ENCODE results near the gene MYRIP.
"Not testable (repeated sequence)": the region's sequence is repeated elsewhere in the genome, so short reads cannot be mapped to it uniquely, and the experiment has no call there.

Gene MYRIP

GRCh38 chr3:40243056-40243455 lies 433.6 kb downstream of the MYRIP start:
- DNase-seq: no peak

- DNase-seq: no peak
Observed at GRCh38 chr3:40247714-40248454, 438.5 kb downstream of the MYRIP start.

GRCh38 chr3:40248591-40248990 lies 439.2 kb downstream of the MYRIP start:
- DNase-seq: no peak

DNA sequence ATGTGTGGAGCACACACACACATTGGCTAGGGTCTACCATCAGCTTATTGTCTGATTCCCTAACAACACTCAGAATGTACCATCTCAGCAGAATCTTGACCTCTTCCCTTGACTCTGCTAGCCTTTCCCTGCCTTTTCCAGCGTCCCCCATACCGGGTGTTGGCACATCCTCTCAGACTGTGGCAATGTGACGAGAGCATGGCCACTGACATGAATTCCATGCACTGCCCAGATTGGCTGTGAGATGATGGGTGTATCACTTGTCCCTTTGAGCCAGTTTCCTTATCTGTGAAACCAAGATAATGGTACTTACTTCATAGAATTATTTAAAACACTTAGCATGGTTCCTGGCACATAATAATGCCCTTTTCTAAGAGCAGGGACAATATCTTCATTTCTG lies 439.8 kb downstream of the MYRIP start:
- DNase-seq: no peak

DNA sequence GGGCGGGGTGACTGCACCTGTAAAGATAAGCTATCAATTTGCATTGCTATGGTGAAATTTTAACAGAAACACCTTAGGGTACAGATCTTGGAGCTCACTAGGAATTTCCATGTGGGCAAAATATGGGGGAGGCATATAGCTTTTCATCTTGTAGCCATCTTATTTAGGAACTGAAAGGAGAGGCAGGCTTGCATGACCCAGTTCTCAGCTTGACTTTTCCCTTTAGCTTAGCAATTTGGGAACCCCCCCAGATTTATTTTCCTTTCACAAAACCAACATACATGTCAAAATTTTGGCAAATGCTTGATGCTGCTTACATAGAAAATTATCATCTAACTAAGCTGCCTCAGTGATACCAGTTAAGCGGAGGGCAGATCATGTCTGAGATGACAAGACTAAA lies 445.1 kb downstream of the MYRIP start:
- DNase-seq: no peak

DNA sequence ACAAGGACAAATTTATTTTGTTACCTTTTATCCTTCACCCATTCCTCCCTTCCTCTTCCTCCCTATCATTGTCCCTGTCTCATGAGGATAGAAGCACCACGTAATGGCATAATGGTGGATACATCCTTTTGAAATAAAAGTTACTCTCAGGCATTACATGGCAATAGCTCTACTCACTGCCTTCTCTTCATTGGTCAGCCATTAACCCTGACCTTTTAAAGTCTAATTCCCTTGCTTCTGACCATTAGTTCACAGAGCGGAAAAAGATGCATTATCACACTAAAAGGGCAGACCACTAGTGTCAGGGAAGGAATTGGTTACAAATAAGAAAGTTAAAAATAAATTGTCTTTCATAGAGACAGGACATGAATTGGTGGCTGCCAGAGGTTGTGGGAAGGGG lies 445.5 kb downstream of the MYRIP start:
- no peak for DNase-seq

DNA sequence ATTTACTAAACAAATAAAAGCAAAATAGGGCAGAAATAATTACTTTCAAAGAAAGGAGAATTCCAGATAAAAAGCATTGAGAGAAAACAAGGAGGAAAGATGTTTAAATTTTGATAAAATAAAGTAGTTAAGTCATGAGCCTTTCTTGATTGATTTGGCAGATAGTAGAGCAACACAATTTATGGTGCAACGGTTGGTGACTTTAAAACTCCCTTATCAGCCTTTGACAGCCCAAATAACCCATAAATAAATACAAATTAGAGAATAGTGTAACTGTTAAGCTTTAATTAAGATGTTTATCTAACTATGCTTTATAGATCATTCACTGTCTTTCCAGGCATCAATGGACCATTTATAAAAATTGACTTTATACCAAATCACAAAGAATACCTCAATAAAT lies 446.1 kb downstream of the MYRIP start:
- no peak for DNase-seq

DNA sequence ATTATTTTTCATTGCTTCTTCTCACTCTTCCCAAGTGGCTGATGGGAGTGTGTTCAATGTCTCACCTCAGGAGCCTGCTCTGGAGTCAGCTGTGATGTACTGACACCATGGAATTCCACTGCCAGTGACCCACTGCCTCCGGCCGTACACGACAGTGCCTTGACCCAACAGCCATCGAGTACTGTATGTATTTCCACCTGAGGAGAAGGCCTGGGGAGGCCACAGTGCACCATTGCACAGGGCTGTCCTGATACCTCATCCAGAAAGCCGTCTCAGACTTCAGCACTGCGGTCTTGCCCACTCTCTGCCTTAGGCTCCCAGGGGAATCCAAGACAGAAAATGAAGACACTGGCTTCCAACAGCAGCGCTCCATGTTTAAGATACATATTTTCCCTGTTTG lies 448.7 kb downstream of the MYRIP start:
- no peak for DNase-seq

DNA sequence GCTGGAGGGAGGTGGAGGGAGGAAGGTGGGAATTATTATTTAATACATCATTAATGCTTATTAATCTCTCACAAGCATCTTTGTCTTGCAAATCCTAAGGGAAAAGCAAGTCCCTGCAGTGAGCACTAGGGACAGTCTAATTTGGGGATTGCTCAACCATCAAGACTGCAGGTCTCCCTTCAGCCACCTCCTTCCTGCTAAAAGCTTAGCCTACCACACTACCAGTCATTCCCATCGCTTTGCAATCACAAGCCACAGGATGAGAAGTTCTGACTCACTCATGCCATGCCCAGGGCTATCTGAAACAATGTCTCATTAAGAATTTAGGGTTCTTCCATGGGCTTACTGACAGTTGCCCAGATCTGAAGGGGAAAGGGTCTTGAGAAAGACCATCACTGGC lies 449.1 kb downstream of the MYRIP start:
- no peak for DNase-seq

DNA sequence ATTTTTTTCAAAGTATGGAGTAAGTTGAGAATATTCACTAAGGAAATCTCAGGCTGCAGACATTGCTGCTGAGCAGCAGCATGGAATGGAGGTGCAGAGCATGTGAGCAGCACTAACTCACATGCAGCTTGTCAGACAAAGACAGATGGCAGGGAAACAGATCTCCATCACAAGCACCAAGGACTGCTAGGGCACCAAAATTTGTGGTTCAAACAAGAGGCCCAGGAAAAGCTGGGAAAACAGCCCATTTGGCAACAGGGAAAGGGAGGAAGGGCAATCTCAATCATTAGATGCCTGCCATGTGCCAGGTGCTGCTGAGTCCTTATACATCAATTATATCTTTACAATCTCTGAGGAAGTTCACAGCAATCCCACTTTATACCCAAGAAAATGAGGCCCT lies 452.9 kb downstream of the MYRIP start:
- DNase-seq: no peak

GRCh38 chr3:40264451-40264850 lies 455.0 kb downstream of the MYRIP start:
- DNase-seq: no peak

DNA sequence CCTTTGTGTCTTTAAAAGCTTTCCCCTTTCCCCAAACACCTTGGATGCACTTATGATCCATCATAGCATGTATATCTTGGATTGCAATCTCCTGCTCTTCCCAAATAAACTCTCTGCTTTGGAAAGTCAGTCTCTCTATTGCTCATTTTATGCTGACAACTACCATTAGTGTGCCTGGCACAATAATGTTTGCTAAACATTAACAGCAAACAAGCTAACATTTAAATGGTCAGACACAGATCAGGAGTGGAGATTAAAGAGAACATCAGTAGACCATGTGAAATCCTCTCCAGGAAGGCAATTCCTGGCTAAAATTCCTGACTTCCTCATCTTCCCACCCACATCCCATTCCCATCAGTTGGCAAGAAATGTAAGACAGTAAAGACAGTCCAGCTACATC lies 455.8 kb downstream of the MYRIP start:
- DNase-seq: no peak

DNA sequence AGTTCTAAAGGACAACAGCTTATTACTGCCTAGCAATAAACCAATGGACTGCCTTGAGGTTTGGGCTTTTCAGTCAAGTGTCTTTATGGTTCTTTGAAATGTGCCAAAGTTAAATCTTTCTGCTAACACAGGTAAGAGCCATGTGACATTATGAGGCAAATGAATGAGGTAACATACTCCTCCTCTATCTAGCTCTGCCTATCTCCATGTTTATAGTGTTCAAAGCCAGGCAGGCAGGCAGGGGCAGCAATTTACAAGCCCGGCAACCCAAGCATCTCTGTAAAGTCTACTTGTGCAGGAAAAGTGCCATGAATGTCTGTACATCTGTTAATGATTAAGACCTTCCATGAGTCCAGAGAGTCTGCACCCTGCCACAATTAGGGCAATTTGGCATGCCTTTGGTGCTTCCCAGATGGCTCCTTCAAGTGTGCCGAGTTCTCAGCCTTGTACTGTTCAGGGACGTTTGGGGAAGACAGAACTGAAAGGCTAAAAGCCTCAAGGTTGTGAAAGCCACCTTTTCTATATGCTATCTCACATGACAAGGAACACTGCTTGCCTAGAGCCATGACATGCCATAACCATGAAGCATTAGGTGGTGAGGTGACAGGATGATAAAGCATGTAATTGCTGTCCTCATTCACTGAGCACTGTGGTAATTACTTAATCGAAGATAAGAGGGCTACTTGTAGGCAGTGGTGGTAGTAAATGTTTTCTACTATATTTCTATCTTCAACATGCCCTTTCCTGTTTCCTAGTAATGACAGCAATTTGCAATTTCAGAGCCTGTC lies 458.7 kb downstream of the MYRIP start:
- DNase-seq: no peak

DNA sequence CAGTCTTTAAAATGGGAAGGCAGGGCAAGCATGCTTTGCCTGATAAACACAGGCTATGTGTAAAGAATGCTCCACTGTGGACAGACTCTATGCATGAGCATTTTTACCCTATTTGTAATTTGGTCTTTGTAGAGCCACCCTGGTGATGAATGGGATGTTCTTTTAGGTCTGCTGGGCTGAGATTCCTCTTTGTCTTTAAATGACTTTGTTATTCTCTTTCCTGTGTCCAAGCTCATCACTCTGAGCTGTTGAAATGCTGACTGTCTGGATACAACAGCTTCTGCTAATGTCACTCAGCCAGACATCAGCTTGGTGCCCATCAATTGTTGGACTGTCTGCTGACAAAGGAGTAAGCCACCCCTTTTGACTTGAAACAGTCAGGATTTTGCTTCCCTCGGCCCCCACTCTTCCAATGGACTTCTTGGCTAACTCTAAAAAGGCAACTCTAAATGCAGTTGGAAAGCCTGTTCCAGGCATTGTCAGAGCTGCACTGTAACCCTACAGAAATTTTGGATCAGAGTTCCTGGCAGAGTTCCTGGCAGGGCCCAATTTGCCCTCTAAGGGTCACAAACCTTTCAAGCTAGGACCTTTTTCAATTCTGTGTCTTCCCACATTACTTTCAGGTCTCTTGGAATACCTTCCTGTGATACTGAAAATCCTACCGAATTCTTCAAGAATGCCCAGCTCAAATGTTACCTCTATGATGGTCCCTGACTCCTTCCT lies 459.6 kb downstream of the MYRIP start:
- DNase-seq: no peak

DNA sequence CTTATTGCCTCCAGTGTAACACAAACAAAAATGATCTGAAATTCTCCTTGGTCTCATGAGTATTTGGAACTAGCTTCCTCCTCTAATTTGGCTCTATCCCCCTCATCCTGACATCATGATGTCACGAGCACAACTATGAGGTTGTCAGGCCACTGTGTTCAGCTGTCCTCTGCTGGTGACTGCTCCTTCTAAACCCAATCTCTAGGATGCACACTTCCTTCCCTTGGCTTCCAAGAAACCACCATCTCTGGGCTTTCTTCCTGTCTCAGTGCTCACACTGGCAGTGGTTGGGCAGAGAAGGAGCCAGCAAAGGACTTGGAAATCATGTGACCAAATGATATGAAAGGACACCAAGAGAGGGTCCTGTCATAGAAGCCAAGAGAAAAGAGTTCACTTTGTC lies 469.4 kb downstream of the MYRIP start:
- no peak for DNase-seq

GRCh38 chr3:40281995-40282394 lies 472.6 kb downstream of the MYRIP start:
- DNase-seq: no peak

GRCh38 chr3:40283057-40283456 lies 473.6 kb downstream of the MYRIP start:
- DNase-seq: not testable (repeated sequence)

GRCh38 chr3:40287248-40287647 lies 477.8 kb downstream of the MYRIP start:
- no peak for DNase-seq

GRCh38 chr3:40290396-40290795 lies 481.0 kb downstream of the MYRIP start:
- DNase-seq: peak; percentile 23

GRCh38 chr3:40291471-40291870 lies 482.1 kb downstream of the MYRIP start:
- no peak for DNase-seq

DNA sequence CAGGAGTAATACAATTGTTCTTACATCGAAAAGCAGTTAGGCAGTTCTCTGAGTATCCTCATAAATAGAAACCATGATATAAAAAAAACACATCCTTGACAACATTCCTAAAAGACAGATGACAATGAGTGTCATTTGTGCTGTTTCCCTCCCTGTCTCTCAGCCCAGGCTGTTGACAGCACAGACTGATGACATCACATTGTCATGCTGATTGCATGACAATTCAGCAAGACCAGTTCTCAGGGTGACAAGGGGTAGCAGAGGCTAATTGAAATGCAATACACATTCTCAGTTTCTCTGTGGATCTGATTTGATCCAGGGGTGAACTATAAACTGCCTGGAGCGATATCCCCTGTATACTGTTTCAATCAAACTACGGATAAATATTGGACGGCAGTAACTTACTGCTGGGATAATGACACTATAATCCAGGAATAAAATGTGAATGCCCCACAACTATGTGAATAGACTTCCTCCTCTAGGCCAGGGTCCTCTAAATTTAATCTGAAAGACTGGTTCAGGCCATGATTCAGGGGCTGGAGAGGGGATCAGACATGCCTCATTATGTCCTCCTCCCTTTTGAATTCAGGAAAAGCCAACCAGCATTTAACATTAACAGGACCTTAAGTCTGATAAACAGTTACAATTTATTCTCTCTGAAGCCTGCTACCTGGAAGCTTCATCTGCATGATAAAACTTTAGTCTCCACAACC lies 483.4 kb downstream of the MYRIP start:
- DNase-seq: no peak

- no peak for DNase-seq
Observed at GRCh38 chr3:40294434-40294833, 485.0 kb downstream of the MYRIP start.

DNA sequence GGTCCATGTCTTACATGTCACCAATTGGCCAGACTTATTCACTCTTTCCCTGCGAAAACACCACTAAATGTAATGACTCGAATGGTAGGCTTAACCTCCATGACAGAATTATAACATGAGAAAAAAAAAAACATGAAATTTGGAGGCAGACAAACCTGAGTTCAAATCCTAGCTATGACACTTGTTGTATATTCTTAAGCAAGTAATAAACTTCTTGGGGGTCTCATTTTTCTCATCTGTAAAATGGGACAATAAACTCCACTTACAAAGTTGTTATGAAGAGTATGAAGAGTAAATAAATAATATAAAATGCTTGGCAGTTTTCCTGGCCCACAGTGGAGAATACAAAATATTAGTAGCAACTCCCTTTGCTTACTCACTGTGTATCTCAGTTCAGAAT lies 488.7 kb downstream of the MYRIP start:
- no peak for DNase-seq

Data from CD4-positive, alpha-beta T cell treated with Interleukin-12 subunit alpha and Interleukin-12 subunit beta, for 1 hour (primary cell).